Testis (tissue), 3 donors: ENCODE measurements around the gene SASH1. TPM values are rescaled to one million over a fixed set of nuclear protein-coding genes. Genes with fewer than 3 reads are reported as not detected.
"Not testable (repeated sequence)": the region's sequence is repeated elsewhere in the genome, so short reads cannot be mapped to it uniquely, and the experiment has no call there.

ENCODE experiments used
- DNase-seq: peaks from one replicate; pipeline ENCODE4 v3.0.0-alpha.2; 2019
- H3K27ac ChIP-seq, 2 donors: fragments of 200-600 bp; sonication (generic); one replicate each; pipeline ENCODE4 v1.5.1; 2019
- H3K27me3 ChIP-seq: fragments of 200-600 bp; sonication (generic); one replicate; pipeline ENCODE4 v1.5.1; 2019
- H3K36me3 ChIP-seq: fragments of 200-600 bp; sonication (generic); one replicate; pipeline ENCODE4 v1.5.1; 2017; ENCODE audit warnings: low read depth; ENCODE audit errors: missing control alignments
- H3K4me1 ChIP-seq: fragments of 200-600 bp; sonication (generic); one replicate; pipeline ENCODE4 v1.5.1; 2019
- H3K4me3 ChIP-seq, 2 donors: fragments of 200-600 bp; sonication (generic); one replicate each; pipeline ENCODE4 v1.5.1; 2017 to 2019
- H3K9me3 ChIP-seq: fragments of 200-600 bp; sonication (generic); one replicate; pipeline ENCODE4 v1.5.1; 2017
- CTCF ChIP-seq, 3 experiments: fragments of 450-650 bp in 2 of 3; fragments of 200-600 bp in 1 of 3; sonication (generic) in 1 of 3; IDR thresholded peaks; one replicate each; pipeline ENCODE4 v1.5.1; 2016 to 2019; ENCODE audit warnings: antibody characterized with exemption in 3 of 3, mild to moderate bottlenecking in 2 of 3, moderate library complexity in 1 of 3
- POLR2A ChIP-seq: fragments of 450-650 bp; IDR thresholded peaks from one replicate; pipeline ENCODE4 v1.6.1; 2017; ENCODE audit warnings: antibody characterized with exemption, mild to moderate bottlenecking, moderate library complexity
- WGBS, 2 donors: methylation state at CpG; one replicate each; pipeline ENCODE4 v1.1.5; 2018; 5-methylcytosine and 5-hydroxymethylcytosine counted together
- intact Hi-C: fragments of 100-400 bp; cut with DNase I; formaldehyde crosslinking; loops from one replicate; pipeline ENCODE4 v1.15.1; 2023; ENCODE audit warnings: low total_unique reads
- polyA plus RNA-seq: library from polyadenylated mRNA; stranded (reverse); fragments of 350-450 nt; fragmentation: Illumina TruSeq; extraction: RNeasy Lipid Tissue Mini Kit (QIAGEN cat#74804); gene quantifications from one replicate; pipeline ENCODE4 v1.2.3, GENCODE V29; 2014; ENCODE audit warnings: low read depth, low replicate concordance; ENCODE audit not compliant: insufficient read depth
- total RNA-seq, 2 donors: library from RNA; depleted of rRNA; stranded (reverse); fragments of >200 nt; gene quantifications; one replicate each; pipeline ENCODE4 v1.2.3, GENCODE V29; 2016

The SASH1 gene
- total and polyA plus RNA-seq, 3 donors from 2014 or later = 12.1 to 42.1 (median 40.3) TPM

DNA sequence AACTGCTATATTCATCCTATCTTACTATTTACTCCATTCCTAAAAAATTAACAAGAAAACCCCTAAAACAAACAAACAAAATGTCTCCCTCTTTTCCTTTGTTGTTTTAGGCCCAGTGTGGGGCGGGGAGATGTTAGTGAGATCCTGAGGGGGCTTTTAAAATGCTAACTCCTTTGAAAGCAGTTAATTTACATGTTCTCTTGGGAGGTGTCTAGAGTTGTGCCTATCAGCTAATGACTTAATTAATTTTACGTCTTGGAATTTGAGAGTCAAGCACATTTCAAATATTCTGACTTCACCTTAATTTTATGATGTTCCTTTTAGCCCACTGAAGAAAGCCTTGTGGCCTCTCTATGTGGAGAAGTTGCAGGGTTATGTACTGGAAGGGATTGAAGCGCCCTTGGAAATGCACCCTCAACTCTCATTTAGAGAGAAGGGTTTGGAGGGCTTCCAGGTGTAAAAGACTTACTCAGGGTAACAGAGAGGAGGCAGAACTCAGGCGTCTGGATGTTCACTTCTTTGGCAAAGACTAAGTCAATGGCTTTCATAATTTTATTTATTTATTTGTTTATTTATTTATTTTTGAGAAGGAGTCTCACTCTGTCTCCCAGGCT lies 4.9 kb downstream of the SASH1 start:
- intact Hi-C loops = no loop called here
- Histone ChIP-seq H3K9me3 (no peaks in the 10 kb centered on the region), H3K4me3 (no peak overlapping the region), H3K27me3 (no peaks in the 10 kb centered on the region), H3K27ac (no peak overlapping the region), H3K4me1 (peaks cover 8% of the 10 kb centered on the region), H3K36me3 (no peaks in the 10 kb centered on the region)
- TF ChIP-seq POLR2A = no peak
- TF ChIP-seq CTCF (IDR thresholded peaks at IDR 0.05) = no peak
- no peak for DNase-seq
- 63 to 81% methylated on average over 4 of the region's 4 CpGs for WGBS, 2 donors

GRCh38 chr6:148348335-148348734 lies 5.7 kb downstream of the SASH1 start:
- intact Hi-C loops = no loop called here
- TF ChIP-seq CTCF (IDR thresholded peaks at IDR 0.05) (no peak), POLR2A (no peak)

GRCh38 chr6:148348778-148349177 lies 6.1 kb downstream of the SASH1 start:
- no peaks in the 10 kb centered on the region for H3K27me3 ChIP-seq
- intact Hi-C loops = no loop called here
- H3K9me3 ChIP-seq = no peaks in the 10 kb centered on the region
- no peak for DNase-seq
- H3K4me1 ChIP-seq = peaks cover 4% of the 10 kb centered on the region
- H3K36me3 ChIP-seq = no peaks in the 10 kb centered on the region
- 74 to 79% methylated on average over 9 to 10 of the region's 10 CpGs for WGBS, 2 donors
- H3K4me3 ChIP-seq = no peak overlapping the region
- H3K27ac ChIP-seq = no peak overlapping the region
- TF ChIP-seq CTCF (IDR thresholded peaks at IDR 0.05) (no peak), POLR2A (no peak)

More at GRCh38 chr6:148348335-148348734, 5.7 kb downstream of the SASH1 start:
- Histone ChIP-seq H3K4me3 (no peak overlapping the region), H3K36me3 (no peaks in the 10 kb centered on the region), H3K9me3 (no peaks in the 10 kb centered on the region), H3K4me1 (peaks cover 8% of the 10 kb centered on the region), H3K27ac (no peak overlapping the region), H3K27me3 (no peaks in the 10 kb centered on the region)
- DNase-seq = no peak
- WGBS, 2 donors = 87 to 90% methylated on average over 3 of the region's 3 CpGs

DNA sequence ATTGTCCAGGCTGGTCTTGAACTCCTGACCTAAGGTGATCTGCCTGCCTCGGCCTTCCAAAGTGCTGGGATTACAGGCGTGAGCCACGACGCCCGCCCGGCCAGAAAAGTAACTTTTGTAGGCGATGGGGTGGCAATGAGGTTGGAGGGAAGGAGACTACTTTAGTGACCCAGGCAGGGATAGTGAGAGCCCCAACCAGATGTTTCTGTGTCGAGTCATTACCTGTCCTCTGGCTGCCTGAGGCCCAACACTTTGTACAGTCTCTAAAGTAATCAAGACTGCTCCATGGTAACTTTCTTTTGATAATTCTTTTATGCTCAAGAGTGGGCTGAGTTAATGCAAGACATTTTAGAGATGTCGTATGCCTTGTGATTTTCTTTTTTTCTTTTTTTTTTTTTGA lies 6.8 kb downstream of the SASH1 start:
- Histone ChIP-seq H3K27me3 (no peaks in the 10 kb centered on the region), H3K4me3 (no peak overlapping the region), H3K4me1 (no peaks in the 10 kb centered on the region), H3K36me3 (no peaks in the 10 kb centered on the region), H3K9me3 (no peaks in the 10 kb centered on the region), H3K27ac (no peak overlapping the region)
- no peak for DNase-seq
- intact Hi-C loops = no loop called here
- 95 to 99% methylated on average over 9 of the region's 9 CpGs for WGBS, 2 donors
- TF ChIP-seq POLR2A (no peak), CTCF (IDR thresholded peaks at IDR 0.05) (no peak)

DNA sequence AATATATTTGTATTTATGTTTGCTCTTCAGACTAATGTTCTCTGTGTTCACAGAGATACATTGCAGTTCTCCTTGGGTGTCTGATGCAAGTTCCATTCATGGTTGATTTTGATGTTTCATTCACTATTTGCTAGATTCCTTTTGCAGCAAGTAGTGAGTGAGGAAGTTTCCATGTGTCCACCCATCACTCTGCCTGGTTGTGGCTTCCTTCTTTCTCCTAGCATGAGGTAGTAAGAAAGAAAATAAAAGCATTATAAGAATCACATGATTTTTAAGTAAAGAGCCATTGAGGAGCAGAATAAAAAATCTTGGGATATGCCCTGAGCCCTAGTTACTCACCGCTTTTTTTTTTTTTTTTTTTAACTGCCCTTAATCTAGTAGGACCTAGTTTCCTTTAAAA lies 8.7 kb downstream of the SASH1 start:
- H3K27me3 ChIP-seq = no peaks in the 10 kb centered on the region
- no peaks in the 10 kb centered on the region for H3K4me1 ChIP-seq
- no peak for DNase-seq
- H3K9me3 ChIP-seq = no peaks in the 10 kb centered on the region
- TF ChIP-seq POLR2A (no peak), CTCF (IDR thresholded peaks at IDR 0.05) (no peak)
- no peak overlapping the region for H3K4me3 ChIP-seq
- intact Hi-C loops = no loop called here
- WGBS, 2 donors = 75 to 97% methylated on average over 1 of the region's 1 CpG
- no peaks in the 10 kb centered on the region for H3K36me3 ChIP-seq
- no peak overlapping the region for H3K27ac ChIP-seq

DNA sequence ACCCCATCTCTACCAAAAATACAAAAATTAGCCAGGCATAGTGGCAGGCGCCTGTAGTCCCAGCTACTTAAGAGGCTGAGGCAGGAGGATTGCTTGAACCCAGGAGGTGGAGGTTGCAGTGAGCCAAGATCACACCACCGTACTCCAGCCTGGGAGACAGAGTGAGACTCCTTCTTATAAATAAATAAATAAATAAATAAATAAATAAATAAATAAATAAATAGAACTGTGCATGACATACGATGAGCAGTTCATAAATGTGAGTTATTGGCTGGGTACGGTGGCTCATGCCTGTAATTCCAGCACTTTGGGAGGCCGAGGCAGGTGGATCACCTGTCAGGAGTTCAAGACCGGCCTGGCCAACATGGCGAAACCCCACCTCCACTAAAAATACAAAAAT lies 9.8 kb downstream of the SASH1 start:
- H3K9me3 ChIP-seq, H3K4me3 ChIP-seq, H3K4me1 ChIP-seq, H3K36me3 ChIP-seq, H3K27ac ChIP-seq, DNase-seq, H3K27me3 ChIP-seq, intact Hi-C loops: not testable (repeated sequence)
- 90 to 92% methylated on average over 7 of the region's 7 CpGs for WGBS, 2 donors
